ENCODE measurements around the gene PIP5K1C.

PIP5K1C gene

DNA sequence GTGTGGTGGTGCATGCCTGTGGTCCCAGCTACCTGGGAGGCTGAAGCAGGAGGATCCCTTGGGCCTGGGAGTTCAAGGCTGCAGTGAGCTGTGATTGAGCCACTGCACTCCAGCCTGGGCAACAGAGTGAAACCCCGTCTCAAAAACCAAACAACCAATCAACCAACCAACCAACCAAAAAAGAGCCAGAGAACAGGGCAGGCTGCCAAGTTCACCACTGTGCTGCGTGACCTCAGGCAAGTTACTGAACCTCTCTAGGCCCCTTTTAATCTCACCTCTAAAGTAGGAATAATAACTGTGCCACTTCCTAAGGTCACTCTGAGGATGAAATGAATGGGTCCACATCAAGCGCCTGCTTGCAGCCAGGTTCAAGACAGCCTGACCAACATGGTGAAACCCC, 24.9 kb upstream of the PIP5K1C start:
- TF ChIP-seq SIN3A (IDR thresholded peaks at IDR 0.05; ENCODE audit: borderline replicate concordance, insufficient read depth, low read length) = no peak
- no peak for TF ChIP-seq FOXP2 (optimal IDR thresholded peaks at IDR 0.05; ENCODE audit: borderline replicate concordance, extremely low read depth, extremely low read length, insufficient read depth)
- no peak for TF ChIP-seq TAF1 (IDR thresholded peaks at IDR 0.05; ENCODE audit: borderline replicate concordance, insufficient read depth, low read length)
- TF ChIP-seq, protein P1, sequence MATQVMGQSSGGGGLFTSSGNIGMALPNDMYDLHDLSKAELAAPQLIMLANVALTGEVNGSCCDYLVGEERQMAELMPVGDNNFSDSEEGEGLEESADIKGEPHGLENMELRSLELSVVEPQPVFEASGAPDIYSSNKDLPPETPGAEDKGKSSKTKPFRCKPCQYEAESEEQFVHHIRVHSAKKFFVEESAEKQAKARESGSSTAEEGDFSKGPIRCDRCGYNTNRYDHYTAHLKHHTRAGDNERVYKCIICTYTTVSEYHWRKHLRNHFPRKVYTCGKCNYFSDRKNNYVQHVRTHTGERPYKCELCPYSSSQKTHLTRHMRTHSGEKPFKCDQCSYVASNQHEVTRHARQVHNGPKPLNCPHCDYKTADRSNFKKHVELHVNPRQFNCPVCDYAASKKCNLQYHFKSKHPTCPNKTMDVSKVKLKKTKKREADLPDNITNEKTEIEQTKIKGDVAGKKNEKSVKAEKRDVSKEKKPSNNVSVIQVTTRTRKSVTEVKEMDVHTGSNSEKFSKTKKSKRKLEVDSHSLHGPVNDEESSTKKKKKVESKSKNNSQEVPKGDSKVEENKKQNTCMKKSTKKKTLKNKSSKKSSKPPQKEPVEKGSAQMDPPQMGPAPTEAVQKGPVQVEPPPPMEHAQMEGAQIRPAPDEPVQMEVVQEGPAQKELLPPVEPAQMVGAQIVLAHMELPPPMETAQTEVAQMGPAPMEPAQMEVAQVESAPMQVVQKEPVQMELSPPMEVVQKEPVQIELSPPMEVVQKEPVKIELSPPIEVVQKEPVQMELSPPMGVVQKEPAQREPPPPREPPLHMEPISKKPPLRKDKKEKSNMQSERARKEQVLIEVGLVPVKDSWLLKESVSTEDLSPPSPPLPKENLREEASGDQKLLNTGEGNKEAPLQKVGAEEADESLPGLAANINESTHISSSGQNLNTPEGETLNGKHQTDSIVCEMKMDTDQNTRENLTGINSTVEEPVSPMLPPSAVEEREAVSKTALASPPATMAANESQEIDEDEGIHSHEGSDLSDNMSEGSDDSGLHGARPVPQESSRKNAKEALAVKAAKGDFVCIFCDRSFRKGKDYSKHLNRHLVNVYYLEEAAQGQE (IDR thresholded peaks at IDR 0.05; ENCODE audit: insufficient read depth in 1 of 2, low read depth in 2 of 2, low read length in 2 of 2) = no peak
- no peak for TF ChIP-seq POLR2AphosphoS5 (IDR thresholded peaks at IDR 0.05; ENCODE audit: low read depth, low read length)

DNA sequence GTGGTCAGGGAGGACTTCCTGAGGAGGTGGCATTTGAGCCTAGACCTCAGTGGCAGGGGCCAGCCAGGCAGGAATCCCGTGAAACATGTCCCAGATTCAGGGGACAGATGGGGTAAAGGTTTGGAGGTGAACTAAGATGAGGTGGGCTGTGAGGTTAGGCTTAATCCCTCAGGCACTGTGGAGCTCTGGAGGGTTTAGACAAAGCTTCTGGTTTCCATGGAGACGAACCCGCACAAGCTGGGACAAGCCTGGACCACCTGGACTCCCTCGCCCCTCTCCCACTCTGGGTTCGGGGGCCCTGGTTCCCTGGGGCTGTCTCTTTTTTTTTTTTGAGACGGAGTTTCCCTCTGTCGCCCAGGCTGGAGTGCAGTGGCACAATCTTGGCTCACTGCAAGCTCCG, 23.6 kb upstream of the PIP5K1C start:
- TF ChIP-seq, protein P1 (IDR thresholded peaks at IDR 0.05; ENCODE audit: insufficient read depth in 1 of 2, low read depth in 2 of 2, low read length in 2 of 2) = no peak
- no peak for TF ChIP-seq SIN3A (IDR thresholded peaks at IDR 0.05; ENCODE audit: borderline replicate concordance, insufficient read depth, low read length)
- TF ChIP-seq FOXP2 (optimal IDR thresholded peaks at IDR 0.05; ENCODE audit: borderline replicate concordance, extremely low read depth, extremely low read length, insufficient read depth) = no peak
- no peak for TF ChIP-seq TAF1 (IDR thresholded peaks at IDR 0.05; ENCODE audit: borderline replicate concordance, insufficient read depth, low read length)
- TF ChIP-seq POLR2AphosphoS5 (IDR thresholded peaks at IDR 0.05; ENCODE audit: low read depth, low read length) = no peak

DNA sequence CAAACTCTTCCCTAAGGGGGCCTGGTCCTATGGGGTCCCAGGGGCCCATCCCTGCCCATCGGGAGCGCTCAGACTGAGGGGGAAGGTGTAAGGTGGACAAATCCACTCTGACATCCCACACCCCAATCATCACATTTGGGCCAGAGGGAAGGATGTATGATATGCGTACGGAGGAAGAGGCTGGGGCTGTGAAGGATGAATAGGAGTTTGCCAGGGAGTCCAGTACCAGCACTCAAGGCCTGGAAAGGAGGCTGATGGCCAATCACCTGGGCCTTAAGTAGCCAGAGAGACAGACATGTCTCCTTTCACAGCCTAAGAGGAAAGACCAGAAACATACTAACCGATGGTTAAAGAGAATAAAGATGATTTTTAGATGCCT, 22.8 kb upstream of the PIP5K1C start:
- TF ChIP-seq, protein P1 (IDR thresholded peaks at IDR 0.05; ENCODE audit: insufficient read depth in 1 of 2, low read depth in 2 of 2, low read length in 2 of 2) = no peak
- TF ChIP-seq TAF1 (IDR thresholded peaks at IDR 0.05; ENCODE audit: borderline replicate concordance, insufficient read depth, low read length) = no peak
- TF ChIP-seq FOXP2 (optimal IDR thresholded peaks at IDR 0.05; ENCODE audit: borderline replicate concordance, extremely low read depth, extremely low read length, insufficient read depth) = no peak

DNA sequence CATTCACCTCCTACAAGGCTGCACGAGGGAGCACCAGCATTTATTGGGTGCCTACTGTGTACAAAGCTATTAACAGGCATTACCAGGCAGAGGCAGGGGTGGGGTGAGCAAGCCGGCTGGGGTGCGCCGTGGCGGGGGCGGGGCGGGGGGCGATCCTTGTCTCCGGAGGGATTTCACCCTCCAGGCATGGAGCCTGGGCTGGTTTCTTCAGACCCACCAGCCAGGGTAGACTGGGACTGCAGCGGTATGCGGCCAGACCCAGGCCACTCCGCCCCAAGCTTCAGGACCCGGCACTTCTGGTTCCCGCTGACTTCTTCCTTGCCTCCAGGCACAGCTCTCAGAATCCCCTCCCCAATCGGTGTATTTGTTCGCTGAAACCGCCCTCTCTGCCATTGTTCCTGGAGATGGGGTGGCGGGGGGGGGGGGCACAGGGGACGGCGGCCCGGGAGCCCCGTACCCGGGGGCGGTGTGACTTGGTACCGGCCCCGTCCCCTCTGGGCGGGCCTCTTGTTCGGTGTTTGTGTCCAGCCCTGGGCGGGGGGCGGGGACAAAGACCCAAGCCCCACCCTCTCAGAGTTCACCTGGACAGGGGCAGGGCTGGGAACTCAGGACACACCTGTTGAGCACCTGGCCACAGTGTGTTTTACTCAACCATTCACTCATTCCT, 22.3 kb upstream of the PIP5K1C start:
- TF ChIP-seq POLR2AphosphoS5 (IDR thresholded peaks at IDR 0.05; ENCODE audit: low read depth, low read length) (no peak), TAF1 (IDR thresholded peaks at IDR 0.05; ENCODE audit: borderline replicate concordance, insufficient read depth, low read length) (no peak), SIN3A (IDR thresholded peaks at IDR 0.05; ENCODE audit: borderline replicate concordance, insufficient read depth, low read length) (no peak), FOXP2 (optimal IDR thresholded peaks at IDR 0.05; ENCODE audit: borderline replicate concordance, extremely low read depth, extremely low read length, insufficient read depth) (no peak)
- TF ChIP-seq, protein P1 (IDR thresholded peaks at IDR 0.05; ENCODE audit: insufficient read depth in 1 of 2, low read depth in 2 of 2, low read length in 2 of 2) = no peak

Data from PFSK-1 (cell line).